Keratinocyte (primary cell): ENCODE data around the gene GRAMD1B. TPM values are rescaled to one million over a fixed set of nuclear protein-coding genes. Genes with fewer than 3 reads are reported as not detected.

Source experiments
- DNase-seq: peaks from one replicate; pipeline ENCODE4 v3.0.0-alpha.2; 2011; ENCODE audit warnings: low read depth, missing footprints, low spot score
- FAIRE-seq: peaks from 2 replicates; lab custom pipeline; 2011; peaks lifted over from hg19 to GRCh38; lab: Jason Lieb, UNC
- H2AFZ ChIP-seq: 2 replicates; pipeline ENCODE4 v1.6.0; 2012; ENCODE audit warnings: low read length, control low read depth, inconsistent platforms; ENCODE audit not compliant: control insufficient read depth
- H3K27ac ChIP-seq: 2 replicates; pipeline ENCODE4 v1.5.1; 2011; ENCODE audit warnings: low read length; ENCODE audit not compliant: control insufficient read depth, insufficient read depth
- H3K27me3 ChIP-seq: 3 replicates; pipeline ENCODE4 v1.6.0; 2011; ENCODE audit warnings: low read length; ENCODE audit not compliant: control insufficient read depth, insufficient read depth; ENCODE audit errors: extremely low read depth
- H3K36me3 ChIP-seq, 2 experiments: 2 replicates in 1 of 2; 3 replicates in 1 of 2; pipeline ENCODE4 v1.5.1; 2011; ENCODE audit warnings: low read length in 2 of 2, mild to moderate bottlenecking in 1 of 2; ENCODE audit not compliant: control insufficient read depth in 2 of 2, insufficient read depth in 2 of 2; ENCODE audit errors: extremely low read depth in 1 of 2
- H3K4me1 ChIP-seq: 3 replicates; pipeline ENCODE4 v1.5.1; 2011; ENCODE audit warnings: low read length; ENCODE audit not compliant: control insufficient read depth, insufficient read depth; ENCODE audit errors: extremely low read depth
- H3K4me2 ChIP-seq: 3 replicates; pipeline ENCODE4 v1.6.0; 2011; ENCODE audit warnings: low read depth, low read length; ENCODE audit not compliant: control insufficient read depth, insufficient read depth; ENCODE audit errors: extremely low read depth
- H3K4me3 ChIP-seq, 3 experiments: fragments of 200-600 bp in 1 of 3; sonication (generic) in 1 of 3; 2 replicates in 2 of 3; 3 replicates in 1 of 3; pipeline ENCODE4 v1.5.1; 2011 to 2016; ENCODE audit warnings: low read length in 3 of 3, mild to moderate bottlenecking in 3 of 3, control low read depth in 2 of 3, inconsistent platforms in 1 of 3, low read depth in 1 of 3, mixed read lengths in 1 of 3, mixed run types in 1 of 3, moderate library complexity in 1 of 3; ENCODE audit not compliant: control insufficient read depth in 2 of 3, insufficient read depth in 2 of 3; ENCODE audit errors: extremely low read depth in 1 of 3
- H3K79me2 ChIP-seq: 2 replicates; pipeline ENCODE4 v1.6.0; 2012; ENCODE audit warnings: low read length; ENCODE audit not compliant: control insufficient read depth, insufficient read depth
- H3K9ac ChIP-seq: 3 replicates; pipeline ENCODE4 v1.6.0; 2011; ENCODE audit warnings: low read length; ENCODE audit not compliant: control insufficient read depth, insufficient read depth; ENCODE audit errors: extremely low read depth
- H3K9me1 ChIP-seq: 3 replicates; pipeline ENCODE4 v1.6.0; 2011; ENCODE audit warnings: low read length; ENCODE audit not compliant: control insufficient read depth, insufficient read depth; ENCODE audit errors: extremely low read depth
- H3K9me3 ChIP-seq: 2 replicates; pipeline ENCODE4 v1.5.1; 2012; ENCODE audit warnings: low read depth, low read length; ENCODE audit not compliant: control insufficient read depth
- H4K20me1 ChIP-seq: 3 replicates; pipeline ENCODE4 v1.6.0; 2011; ENCODE audit warnings: low read length; ENCODE audit not compliant: control insufficient read depth, insufficient read depth; ENCODE audit errors: extremely low read depth
- EZH2 ChIP-seq: IDR thresholded peaks from one replicate; pipeline ENCODE4 v1.6.1; 2012; ENCODE audit warnings: inconsistent platforms, mild to moderate bottlenecking, low read length, moderate library complexity
- dilution Hi-C: fragments of 300-500 bp; cut with MboI; formaldehyde crosslinking; loops from one replicate; pipeline ENCODE4 v1.7.0; 2020; ENCODE audit warnings: low sequenced_read_pairs; ENCODE audit not compliant: extremely low pct_ligation_motif_present
- polyA plus RNA-seq, 5 experiments: library from polyadenylated mRNA; depleted of rRNA in 3 of 5; stranded (reverse) in 3 of 5; stranded (forward) in 1 of 5; unstranded in 1 of 5; fragments of >200 nt; gene quantifications; 1 replicate in 1 of 5; 2 replicates in 3 of 5; 3 replicates in 1 of 5; pipeline versions ENCODE4 v1.2.1 to v1.2.3, GENCODE V29; 2011 to 2012; ENCODE audit warnings: missing spikeins in 2 of 5, low read depth in 1 of 5, low replicate concordance in 1 of 5
- TF ChIP-seq, protein P1 (sequence below), 3 experiments: IDR thresholded peaks in 1 of 3; conservative IDR thresholded peaks in 1 of 3; optimal IDR thresholded peaks in 1 of 3; 2 replicates in 2 of 3; 3 replicates in 1 of 3; pipeline versions ENCODE3 to v1.5.1; 2011; ENCODE audit warnings: low read length in 3 of 3, mild to moderate bottlenecking in 3 of 3, moderate library complexity in 2 of 3, control low read depth in 1 of 3, inconsistent platforms in 1 of 3; ENCODE audit not compliant: insufficient read depth in 2 of 3; ENCODE audit errors: extremely low read depth in 1 of 3

The GRAMD1B gene
- polyA plus RNA-seq, 1 donor (not counting 4 experiments of a cell fraction or from before 2014, with no cell fraction given), result 0.04 TPM

DNA sequence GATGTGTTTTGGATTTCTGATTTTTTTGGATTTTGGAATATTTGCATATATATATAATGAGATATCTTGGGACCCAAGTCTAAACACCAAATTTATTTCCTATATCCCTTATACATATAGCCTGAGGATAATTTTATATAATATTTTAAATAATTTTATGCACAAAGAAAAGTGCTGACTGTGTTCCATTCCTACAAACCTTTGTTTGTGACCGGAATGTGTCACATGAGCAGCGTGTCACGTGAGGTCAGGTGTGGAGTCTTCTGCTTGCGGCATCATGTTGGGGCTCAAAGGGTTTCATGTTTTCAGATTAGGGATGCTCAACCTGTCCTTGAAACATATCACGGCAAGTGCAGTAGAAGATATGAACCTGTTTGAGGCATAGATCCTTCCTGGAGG lies 158.8 kb downstream of the GRAMD1B start:
- DNase-seq, result no peak
- Histone ChIP-seq H3K36me3 (no peaks in the 10 kb centered on the region), H3K4me1 (no peaks in the 10 kb centered on the region), H3K9me3 (no peaks in the 10 kb centered on the region), H3K4me3 (no peak overlapping the region), H3K9ac (no peak overlapping the region), H3K27ac (no peak overlapping the region), H3K9me1 (no peaks in the 10 kb centered on the region), H3K4me2 (no peak overlapping the region), H4K20me1 (no peaks in the 10 kb centered on the region), H3K79me2 (no peaks in the 10 kb centered on the region), H3K27me3 (peaks cover 8% of the 10 kb centered on the region), H2AFZ (no peak overlapping the region)
- FAIRE-seq, result no peak
- dilution Hi-C loops, result no loop called here
- no peak for TF ChIP-seq EZH2
- TF ChIP-seq, protein P1, sequence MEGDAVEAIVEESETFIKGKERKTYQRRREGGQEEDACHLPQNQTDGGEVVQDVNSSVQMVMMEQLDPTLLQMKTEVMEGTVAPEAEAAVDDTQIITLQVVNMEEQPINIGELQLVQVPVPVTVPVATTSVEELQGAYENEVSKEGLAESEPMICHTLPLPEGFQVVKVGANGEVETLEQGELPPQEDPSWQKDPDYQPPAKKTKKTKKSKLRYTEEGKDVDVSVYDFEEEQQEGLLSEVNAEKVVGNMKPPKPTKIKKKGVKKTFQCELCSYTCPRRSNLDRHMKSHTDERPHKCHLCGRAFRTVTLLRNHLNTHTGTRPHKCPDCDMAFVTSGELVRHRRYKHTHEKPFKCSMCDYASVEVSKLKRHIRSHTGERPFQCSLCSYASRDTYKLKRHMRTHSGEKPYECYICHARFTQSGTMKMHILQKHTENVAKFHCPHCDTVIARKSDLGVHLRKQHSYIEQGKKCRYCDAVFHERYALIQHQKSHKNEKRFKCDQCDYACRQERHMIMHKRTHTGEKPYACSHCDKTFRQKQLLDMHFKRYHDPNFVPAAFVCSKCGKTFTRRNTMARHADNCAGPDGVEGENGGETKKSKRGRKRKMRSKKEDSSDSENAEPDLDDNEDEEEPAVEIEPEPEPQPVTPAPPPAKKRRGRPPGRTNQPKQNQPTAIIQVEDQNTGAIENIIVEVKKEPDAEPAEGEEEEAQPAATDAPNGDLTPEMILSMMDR (optimal IDR thresholded peaks at IDR 0.05 in 1 of 3, IDR thresholded peaks at IDR 0.05 in 1 of 3, conservative IDR thresholded peaks at IDR 0.05 in 1 of 3; ENCODE audit: extremely low read depth in 1 of 3, insufficient read depth in 2 of 3, low read length in 3 of 3), result no peak

DNA sequence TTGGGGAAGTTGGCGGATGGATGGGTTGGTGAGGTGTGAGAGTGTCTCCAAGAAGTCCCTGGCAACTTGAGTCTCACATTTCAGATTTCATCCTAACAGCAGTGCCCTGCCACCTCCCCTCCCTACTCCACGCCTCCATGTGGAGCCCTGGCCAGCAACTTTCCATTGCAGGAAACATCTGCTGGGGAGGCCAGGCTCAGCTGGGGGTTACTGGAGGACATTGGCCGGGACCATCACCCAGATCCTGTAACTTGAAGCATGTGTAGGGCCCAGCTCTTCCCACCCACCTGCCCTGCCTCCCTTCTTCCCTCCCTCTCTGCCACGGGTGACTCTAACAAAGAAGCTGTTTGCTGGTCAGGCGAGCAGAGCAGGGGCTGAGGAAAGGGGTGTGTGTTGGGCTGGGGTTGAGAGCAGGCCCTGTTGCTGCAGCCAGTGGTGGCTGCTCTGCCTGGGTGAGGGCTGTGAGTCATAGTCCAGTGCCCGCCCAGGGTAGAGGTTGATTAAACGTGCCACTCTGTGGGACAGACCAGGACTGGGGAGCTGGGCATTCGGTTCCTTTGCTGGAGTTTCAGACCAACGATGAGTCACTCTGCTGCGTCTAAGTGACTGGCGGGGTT lies 160.3 kb downstream of the GRAMD1B start:
- DNase-seq, result no peak
- Histone ChIP-seq H3K9ac (no peak overlapping the region), H3K4me3 (no peak overlapping the region), H3K36me3 (no peaks in the 10 kb centered on the region), H4K20me1 (no peaks in the 10 kb centered on the region), H3K27ac (no peak overlapping the region), H3K4me2 (no peak overlapping the region), H2AFZ (no peak overlapping the region), H3K4me1 (no peaks in the 10 kb centered on the region), H3K9me3 (no peaks in the 10 kb centered on the region), H3K79me2 (no peaks in the 10 kb centered on the region), H3K27me3 (peaks cover 8% of the 10 kb centered on the region), H3K9me1 (no peaks in the 10 kb centered on the region)
- TF ChIP-seq, protein P1 (optimal IDR thresholded peaks at IDR 0.05 in 1 of 3, IDR thresholded peaks at IDR 0.05 in 1 of 3, conservative IDR thresholded peaks at IDR 0.05 in 1 of 3; ENCODE audit: extremely low read depth in 1 of 3, insufficient read depth in 2 of 3, low read length in 3 of 3), result no peak
- TF ChIP-seq EZH2, result no peak
- dilution Hi-C loops, result no loop called here
- FAIRE-seq, result no peak
